MCF 10A (cell line): ENCODE measurements around the gene ZNF598. TPM values are rescaled to one million over a fixed set of nuclear protein-coding genes. Genes with fewer than 3 reads are reported as not detected.
A peak's percentile ranks its signal among the peaks of the same experiment; 100 is the strongest.

Source experiments
- BruUV-seq: library from RNA; stranded (reverse); fragments of 400-500 nt; replicated peaks from 2 replicates; lab custom pipeline; 2021; lab: Mats Ljungman, UMichigan
- CTCF ChIA-PET: fragments of 300-600 bp; sonication (Branson Sonifier 250); formaldehyde crosslinking; extraction: SDS; loops from one replicate; lab custom pipeline; 2021; ENCODE audit warnings: antibody characterized with exemption, inconsistent platforms; lab: Yijun Ruan, JAX
- POLR2A ChIA-PET: fragments of 300-600, 350-650 bp; sonication (Branson Sonifier 250); formaldehyde crosslinking; extraction: SDS; loops from one replicate; lab custom pipeline; 2020; ENCODE audit warnings: antibody characterized with exemption, inconsistent platforms; lab: Yijun Ruan, JAX
- DNase-seq: peaks from one replicate; pipeline ENCODE4 v3.0.0-alpha.2; 2018; ENCODE audit not compliant: unreplicated experiment
- H3K27ac Mint-ChIP-seq: one replicate; pipeline ENCODE4 v1.8.0; 2022; ENCODE audit warnings: mild to moderate bottlenecking, low read depth, mixed read lengths; ENCODE audit not compliant: unreplicated experiment
- H3K27me3 Mint-ChIP-seq: one replicate; pipeline ENCODE4 v1.8.0; 2022; ENCODE audit warnings: mixed read lengths; ENCODE audit not compliant: insufficient read depth, unreplicated experiment
- H3K36me3 Mint-ChIP-seq: one replicate; pipeline ENCODE4 v1.8.0; 2022; ENCODE audit warnings: mild to moderate bottlenecking, moderate library complexity, mixed read lengths; ENCODE audit not compliant: insufficient read depth, unreplicated experiment
- H3K4me1 Mint-ChIP-seq: one replicate; pipeline ENCODE4 v1.8.0; 2022; ENCODE audit warnings: mixed read lengths; ENCODE audit not compliant: insufficient read depth, unreplicated experiment
- H3K4me3 Mint-ChIP-seq: one replicate; pipeline ENCODE4 v1.8.0; 2022; ENCODE audit warnings: mild to moderate bottlenecking, moderate library complexity, mixed read lengths; ENCODE audit not compliant: unreplicated experiment
- H3K9me3 Mint-ChIP-seq: one replicate; pipeline ENCODE4 v1.8.0; 2022; ENCODE audit warnings: mixed read lengths; ENCODE audit not compliant: unreplicated experiment
- CTCF ChIP-seq: fragments of 200-600 bp; IDR thresholded peaks from one replicate; pipeline ENCODE4 v1.8.0; 2022; ENCODE audit warnings: antibody characterized with exemption, mild to moderate bottlenecking; ENCODE audit not compliant: unreplicated experiment
- intact Hi-C: fragments of 100-400 bp; cut with micrococcal nuclease; formaldehyde crosslinking; loops from 2 replicates; pipeline ENCODE4 v1.14.1; 2022
- total RNA-seq: library from RNA; stranded (reverse); gene quantifications from 2 replicates; pipeline ENCODE4 v1.2.3, GENCODE V29; 2022

ZNF598 gene
- total RNA-seq, 1 experiment from 2014 or later, result 252 TPM

GRCh38 chr16:1990101-1990350, 19.6 kb downstream of the ZNF598 start:
- Mint-ChIP-seq H3K4me1 (peaks cover 12% of the 10 kb centered on the region), H3K27me3 (no peaks in the 10 kb centered on the region), H3K9me3 (no peaks in the 10 kb centered on the region), H3K36me3 (peaks cover 29% of the 10 kb centered on the region), H3K27ac (no peak overlapping the region), H3K4me3 (no peak overlapping the region)
- no peak for DNase-seq
- BruUV-seq, result no TSS peak
- CTCF ChIA-PET, result interaction anchor here (1.1 kb wide), 1 partner anchor 561 kb away, joined by 3 read pairs; no protein-coding TSS in a partner anchor
- intact Hi-C loops, result no loop called here
- POLR2A ChIA-PET, result interaction anchor here (2.0 kb wide), 1 partner anchor 18 kb away, joined by 7 read pairs; no protein-coding TSS in a partner anchor
- no peak for TF ChIP-seq CTCF

- no TSS peak for BruUV-seq
- peak within 1 kb of the TSS; percentile 35 for H3K27ac Mint-ChIP-seq
Measured at GRCh38 chr16:1989209-1990100, 20.2 kb downstream of the ZNF598 start, which contains the start of gene SYNGR3. TSS of gene SYNGR3 (plus strand) at chr16:1989970. CDS start at chr16:1990103, 133 bp downstream.

GRCh38 chr16:1987198-1987597, 22.4 kb downstream of the ZNF598 start:
- no peak for TF ChIP-seq CTCF
- intact Hi-C loops, result no loop called here
- H3K27ac Mint-ChIP-seq, result no peak overlapping the region
- peaks cover 34% of the 10 kb centered on the region for H3K36me3 Mint-ChIP-seq
- DNase-seq, result no peak
- BruUV-seq, result no TSS peak
- ChIA-PET POLR2A (interaction anchor here (1.1 to 5.7 kb wide), 2 partner anchors 21 to 168 kb away, joined by 5 to 59 read pairs; partner anchors contain the start of genes TRAF7 and ZNF598), CTCF (interaction anchor here (0.7 to 1.9 kb wide), 2 partner anchors 17 kb away, joined by 3 to 6 read pairs; no protein-coding TSS in a partner anchor)
- no peaks in the 10 kb centered on the region for H3K9me3 Mint-ChIP-seq
- H3K27me3 Mint-ChIP-seq, result no peaks in the 10 kb centered on the region
- no peak overlapping the region for H3K4me3 Mint-ChIP-seq
- peaks cover 11% of the 10 kb centered on the region for H3K4me1 Mint-ChIP-seq

More at GRCh38 chr16:1989209-1990100, 20.2 kb downstream of the ZNF598 start, which contains the start of gene SYNGR3:
- Mint-ChIP-seq H3K27me3 (no peaks in the 10 kb centered on the region), H3K4me3 (peak within 1 kb of the TSS; percentile 49), H3K9me3 (no peaks in the 10 kb centered on the region), H3K36me3 (peaks cover 27% of the 10 kb centered on the region), H3K4me1 (peaks cover 12% of the 10 kb centered on the region)
- TF ChIP-seq CTCF, result no peak
- ChIA-PET POLR2A (interaction anchor here (0.6 to 2.0 kb wide), 4 partner anchors 11 to 25 kb away, joined by 3 to 7 read pairs (median 3); partner anchors contain the start of gene RPS2), CTCF (interaction anchor here (0.7 kb wide), 1 partner anchor 163 kb away, joined by 4 read pairs; no protein-coding TSS in a partner anchor)
- DNase-seq, result no peak
- intact Hi-C loops, result no loop called here
